Stimulated activated CD4-positive, alpha-beta T cell treated with anti-CD3 and anti-CD28 coated beads, TNF-alpha, amount 100 ng/mL, for 1 hour (primary cell): ENCODE data around the gene TTBK1.

Source experiments
- DNase-seq, 3 donors: peaks; one replicate each; pipeline ENCODE4 v3.0.0-alpha.2; 2020; ENCODE audit warnings: low read depth in 3 of 3, low spot score in 1 of 3

TTBK1 gene

GRCh38 chr6:43269273-43270007 lies 26.2 kb downstream of the TTBK1 start:
- peak in 1 of 3 donors; percentile 30 for DNase-seq

GRCh38 chr6:43271103-43271815 lies 28.0 kb downstream of the TTBK1 start:
- DNase-seq = no peak

GRCh38 chr6:43271944-43272343 lies 28.7 kb downstream of the TTBK1 start:
- DNase-seq = no peak

- no peak for DNase-seq
Measured at GRCh38 chr6:43273707-43274106, 30.4 kb downstream of the TTBK1 start.

- DNase-seq = no peak
Measured at GRCh38 chr6:43274127-43274915, 31.0 kb downstream of the TTBK1 start.

- no peak for DNase-seq
Measured at GRCh38 chr6:43274916-43275597, 31.8 kb downstream of the TTBK1 start.

GRCh38 chr6:43275801-43276576 lies 32.7 kb downstream of the TTBK1 start:
- no peak for DNase-seq

- no peak for DNase-seq
Measured at GRCh38 chr6:43276577-43277305, 33.5 kb downstream of the TTBK1 start.

GRCh38 chr6:43277306-43277642 lies 34.0 kb downstream of the TTBK1 start:
- DNase-seq = no peak

- no peak for DNase-seq
Measured at GRCh38 chr6:43277643-43278523, 34.6 kb downstream of the TTBK1 start.

- no peak for DNase-seq
Measured at GRCh38 chr6:43278524-43279078, 35.3 kb downstream of the TTBK1 start.

GRCh38 chr6:43280234-43280633 lies 37.0 kb downstream of the TTBK1 start:
- no peak for DNase-seq

- DNase-seq = no peak
Measured at GRCh38 chr6:43282060-43282459, 38.8 kb downstream of the TTBK1 start.

GRCh38 chr6:43282636-43283513 lies 39.6 kb downstream of the TTBK1 start:
- no peak for DNase-seq

GRCh38 chr6:43283514-43283901 lies 40.2 kb downstream of the TTBK1 start:
- DNase-seq = no peak

- DNase-seq = no peak
Measured at GRCh38 chr6:43283905-43284304, 40.6 kb downstream of the TTBK1 start.

GRCh38 chr6:43284991-43285781 lies 41.9 kb downstream of the TTBK1 start:
- no peak for DNase-seq
